ENCODE data around the gene SAMD4A. TPM values are rescaled to one million over a fixed set of nuclear protein-coding genes. Genes with fewer than 3 reads are reported as not detected.

SAMD4A gene
- total and polyA plus RNA-seq, 8 donors = 4.5 to 40.5 (median 8.0) TPM

DNA sequence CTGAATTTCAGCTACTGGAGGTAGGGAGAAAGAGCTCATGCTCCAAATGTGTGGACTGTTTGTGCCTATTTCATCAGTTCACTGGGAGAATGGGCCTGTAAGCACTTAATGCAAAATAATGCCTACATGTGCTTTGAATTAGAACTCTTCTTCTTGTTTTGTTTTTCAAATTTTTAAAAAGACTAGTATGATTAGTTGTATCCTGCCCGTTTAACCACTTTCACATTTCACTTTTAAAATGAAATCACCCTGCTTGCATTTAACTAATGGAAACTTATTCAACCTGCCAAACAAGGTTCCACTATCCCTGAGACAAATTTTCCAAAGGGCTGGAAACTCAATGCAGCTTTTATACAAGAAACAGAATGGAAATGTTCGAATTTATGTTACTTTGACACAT is 79.7 kb downstream of the SAMD4A start:
- Histone ChIP-seq H3K36me3 (no peaks in the 10 kb centered on the region), H3K4me3 (no peak overlapping the region), H3K27ac (no peak overlapping the region), H3K27me3 (no peaks in the 10 kb centered on the region), H3K4me1 (peaks cover 4 to 13% of the 10 kb centered on the region in 2 donors), H3K9me3 (no peaks in the 10 kb centered on the region)
- intact Hi-C loops (cut with DNase I) = no loop called here
- no peak for DNase-seq
- no peak for TF ChIP-seq CTCF (IDR thresholded peaks at IDR 0.05)
- no peak for ATAC-seq

- no peak for ATAC-seq
- intact Hi-C loops (cut with DNase I) = no loop called here
- TF ChIP-seq CTCF (IDR thresholded peaks at IDR 0.05) = no peak
Observed at GRCh38 chr14:54647378-54647777, 80.5 kb downstream of the SAMD4A start.

GRCh38 chr14:54649056-54649455 is 82.1 kb downstream of the SAMD4A start:
- TF ChIP-seq CTCF (IDR thresholded peaks at IDR 0.05) = no peak
- peak overlapping the region in 1 of 2 donors; percentile 93 for H3K27ac ChIP-seq
- peaks cover 7 to 34% of the 10 kb centered on the region in 2 donors for H3K4me1 ChIP-seq
- no peaks in the 10 kb centered on the region for H3K27me3 ChIP-seq
- no peak for DNase-seq
- no peaks in the 10 kb centered on the region for H3K9me3 ChIP-seq
- no peak overlapping the region for H3K4me3 ChIP-seq
- ATAC-seq = no peak
- intact Hi-C loops (cut with DNase I) = no loop called here
- no peaks in the 10 kb centered on the region for H3K36me3 ChIP-seq

More at GRCh38 chr14:54647378-54647777, 80.5 kb downstream of the SAMD4A start:
- Histone ChIP-seq H3K4me3 (no peak overlapping the region), H3K27ac (no peak overlapping the region), H3K27me3 (no peaks in the 10 kb centered on the region), H3K4me1 (peaks cover 4 to 19% of the 10 kb centered on the region in 2 donors), H3K36me3 (no peaks in the 10 kb centered on the region), H3K9me3 (no peaks in the 10 kb centered on the region)
- DNase-seq = no peak

DNA sequence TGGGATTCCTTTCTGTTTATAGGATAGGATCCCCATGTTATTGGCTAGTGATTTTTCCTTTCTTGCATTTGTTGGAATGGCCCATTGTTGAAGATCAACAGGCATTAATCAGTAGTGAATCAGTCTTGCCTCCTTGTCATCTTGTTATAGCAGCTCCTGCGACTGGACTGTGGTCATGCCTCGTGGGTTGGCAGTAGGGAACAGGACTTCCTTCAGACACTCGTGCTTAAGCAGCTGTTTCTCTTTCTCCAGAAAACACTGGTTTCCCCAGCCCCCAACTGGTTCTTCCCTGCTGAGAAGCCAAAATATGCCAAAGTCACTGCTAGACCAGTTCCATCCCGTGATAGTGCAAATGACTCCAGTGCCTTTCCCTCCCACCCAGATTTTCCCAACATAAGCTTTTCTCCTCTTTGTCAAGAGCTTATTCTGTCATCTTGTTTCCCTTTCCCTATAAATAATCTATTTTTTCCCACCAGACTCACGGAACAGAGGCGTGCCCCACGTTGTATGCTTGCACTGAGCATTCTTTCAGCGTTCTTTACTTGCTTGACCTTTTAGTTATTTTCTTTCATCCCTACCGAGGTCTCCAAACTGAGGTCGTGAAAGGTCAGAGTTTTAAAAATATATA is 83.5 kb downstream of the SAMD4A start:
- TF ChIP-seq CTCF (IDR thresholded peaks at IDR 0.05) = no peak
- DNase-seq (peak in 1 of 4 donors; percentile 77), ATAC-seq (peak; percentile 38)
- no peaks in the 10 kb centered on the region for H3K27me3 ChIP-seq
- H3K27ac ChIP-seq = peak overlapping the region; percentile 66 to 93
- H3K4me3 ChIP-seq = no peak overlapping the region
- peaks cover 14 to 34% of the 10 kb centered on the region in 2 donors for H3K4me1 ChIP-seq
- intact Hi-C loops (cut with DNase I) = no loop called here
- H3K36me3 ChIP-seq = no peaks in the 10 kb centered on the region
- no peaks in the 10 kb centered on the region for H3K9me3 ChIP-seq

DNA sequence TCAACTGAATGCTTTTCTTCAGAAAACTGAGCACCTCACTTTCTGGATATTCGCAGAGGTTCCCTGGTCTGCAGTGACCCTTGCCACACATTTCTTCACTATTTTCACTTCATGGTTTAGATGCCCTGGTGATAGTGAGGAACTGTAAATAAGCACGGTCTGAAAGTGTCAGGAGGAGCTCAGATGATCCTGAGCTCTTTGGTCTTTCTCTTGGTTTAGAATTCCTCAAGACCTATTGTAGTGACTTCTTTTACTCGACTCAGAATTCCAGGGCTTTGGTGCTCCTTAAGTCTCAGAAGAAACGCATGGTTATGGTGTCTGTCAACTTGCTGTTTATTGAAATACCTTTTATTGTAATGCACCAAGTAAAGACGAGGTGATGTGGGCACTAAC is 84.0 kb downstream of the SAMD4A start:
- DNase-seq (no peak), ATAC-seq (no peak)
- intact Hi-C loops (cut with DNase I) = no loop called here
- Histone ChIP-seq H3K4me3 (no peak overlapping the region), H3K9me3 (no peaks in the 10 kb centered on the region), H3K27ac (peak overlapping the region; percentile 66 to 93), H3K36me3 (no peaks in the 10 kb centered on the region), H3K4me1 (peaks cover 14 to 34% of the 10 kb centered on the region in 2 donors), H3K27me3 (no peaks in the 10 kb centered on the region)
- TF ChIP-seq CTCF (IDR thresholded peaks at IDR 0.05) = no peak

All from left lung (tissue), 10 donors.